ENCODE data around the gene ABI1.
"Not testable (repeated sequence)": the region's sequence is repeated elsewhere in the genome, so short reads cannot be mapped to it uniquely, and the experiment has no call there.

ABI1 gene

GRCh38 chr10:26803849-26804248 is 56.9 kb downstream of the ABI1 start:
- DNase-seq: no peak

- DNase-seq: no peak
Observed at GRCh38 chr10:26802527-26802926, 58.2 kb downstream of the ABI1 start.

- DNase-seq: no peak
Observed at GRCh38 chr10:26801831-26802230, 58.9 kb downstream of the ABI1 start.

- no peak for DNase-seq
Observed at GRCh38 chr10:26801274-26801673, 59.5 kb downstream of the ABI1 start.

- DNase-seq: no peak
Observed at GRCh38 chr10:26800468-26800867, 60.3 kb downstream of the ABI1 start.

GRCh38 chr10:26799342-26799741 is 61.4 kb downstream of the ABI1 start:
- no peak for DNase-seq

- no peak for DNase-seq
Observed at GRCh38 chr10:26798298-26798697, 62.5 kb downstream of the ABI1 start.

- DNase-seq: no peak
Observed at GRCh38 chr10:26797340-26797739, 63.4 kb downstream of the ABI1 start.

- DNase-seq: no peak
Observed at GRCh38 chr10:26792758-26793495, 67.8 kb downstream of the ABI1 start.

GRCh38 chr10:26790221-26790995 is 70.3 kb downstream of the ABI1 start:
- no peak for DNase-seq

- DNase-seq: not testable (repeated sequence)
Observed at GRCh38 chr10:26789779-26790178, 71.0 kb downstream of the ABI1 start.

GRCh38 chr10:26787362-26787761 is 73.4 kb downstream of the ABI1 start:
- DNase-seq: no peak

GRCh38 chr10:26781797-26782196 is 79.0 kb downstream of the ABI1 start:
- no peak for DNase-seq

- DNase-seq: no peak
Observed at GRCh38 chr10:26780793-26781601, 79.8 kb downstream of the ABI1 start.

- DNase-seq: no peak
Observed at GRCh38 chr10:26780106-26780792, 80.5 kb downstream of the ABI1 start.

GRCh38 chr10:26779176-26779860 is 81.4 kb downstream of the ABI1 start:
- no peak for DNase-seq

GRCh38 chr10:26777686-26778085 is 83.1 kb downstream of the ABI1 start:
- DNase-seq: no peak

GRCh38 chr10:26776258-26776657 is 84.5 kb downstream of the ABI1 start:
- no peak for DNase-seq

GRCh38 chr10:26773633-26774032 is 87.1 kb downstream of the ABI1 start:
- DNase-seq: no peak

- DNase-seq: no peak
Observed at GRCh38 chr10:26770069-26770468, 90.7 kb downstream of the ABI1 start.

GRCh38 chr10:26765549-26765948 is 95.2 kb downstream of the ABI1 start:
- DNase-seq: no peak

GRCh38 chr10:26759008-26759407 is 101.8 kb downstream of the ABI1 start:
- no peak for DNase-seq

Data from NCI-H510A (cell line).